ENCODE data around the gene GUCD1. TPM values are rescaled to one million over a fixed set of nuclear protein-coding genes. Genes with fewer than 3 reads are reported as not detected.

The GUCD1 gene
- total RNA-seq, 2 donors from 2014 or later: 96.4 to 98.2 TPM

DNA sequence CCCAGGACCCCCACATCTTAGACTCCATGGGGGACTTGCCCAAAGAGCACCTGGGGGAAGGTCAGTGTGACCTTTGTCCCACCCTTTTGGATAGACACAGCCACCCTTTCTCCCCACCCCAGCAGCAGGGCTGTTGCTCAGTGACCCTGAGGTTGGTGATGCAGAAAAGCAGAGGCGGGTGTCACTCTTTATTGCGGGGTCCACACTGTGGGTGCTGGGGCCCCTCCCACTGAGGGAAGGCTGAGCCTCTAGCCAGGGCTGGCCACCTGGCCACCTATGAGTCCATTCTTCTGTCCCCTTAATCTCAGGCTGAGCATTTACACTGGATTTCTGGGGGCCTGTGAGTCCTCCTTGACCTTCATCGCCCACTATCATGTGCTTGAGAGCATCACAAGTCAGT, 30.5 kb upstream of the GUCD1 start:
- no peaks in the 10 kb centered on the region for H3K36me3 Mint-ChIP-seq (ENCODE audit: insufficient read depth in 2 of 2)
- H3K9me3 Mint-ChIP-seq: no peaks in the 10 kb centered on the region
- no peaks in the 10 kb centered on the region for H3K27me3 Mint-ChIP-seq (ENCODE audit: low read depth)
- ATAC-seq (replicated peaks in 1 of 2): no peak
- H3K4me3 Mint-ChIP-seq: no peak overlapping the region
- no peaks in the 10 kb centered on the region for H3K4me1 Mint-ChIP-seq (ENCODE audit: low read depth)
- H3K27ac Mint-ChIP-seq: no peak overlapping the region
- no peak for DNase-seq

GRCh38 chr22:24584871-24585411, 30.0 kb upstream of the GUCD1 start:
- DNase-seq: no peak

GRCh38 chr22:24584166-24584790, 29.3 kb upstream of the GUCD1 start:
- ATAC-seq (replicated peaks in 1 of 2) (no peak), DNase-seq (no peak)
- H3K9me3 Mint-ChIP-seq: no peaks in the 10 kb centered on the region
- no peaks in the 10 kb centered on the region for H3K36me3 Mint-ChIP-seq (ENCODE audit: insufficient read depth in 2 of 2)
- H3K27ac Mint-ChIP-seq: no peak overlapping the region
- no peak overlapping the region for H3K4me3 Mint-ChIP-seq
- H3K27me3 Mint-ChIP-seq (ENCODE audit: low read depth): no peaks in the 10 kb centered on the region
- no peaks in the 10 kb centered on the region for H3K4me1 Mint-ChIP-seq (ENCODE audit: low read depth)

More at GRCh38 chr22:24584871-24585411, 30.0 kb upstream of the GUCD1 start:
- Mint-ChIP-seq H3K4me1 (ENCODE audit: low read depth) (no peaks in the 10 kb centered on the region), H3K4me3 (no peak overlapping the region), H3K27ac (no peak overlapping the region), H3K36me3 (ENCODE audit: insufficient read depth in 2 of 2) (no peaks in the 10 kb centered on the region), H3K9me3 (no peaks in the 10 kb centered on the region), H3K27me3 (ENCODE audit: low read depth) (no peaks in the 10 kb centered on the region)
- no peak for ATAC-seq (replicated peaks in 1 of 2)

DNA sequence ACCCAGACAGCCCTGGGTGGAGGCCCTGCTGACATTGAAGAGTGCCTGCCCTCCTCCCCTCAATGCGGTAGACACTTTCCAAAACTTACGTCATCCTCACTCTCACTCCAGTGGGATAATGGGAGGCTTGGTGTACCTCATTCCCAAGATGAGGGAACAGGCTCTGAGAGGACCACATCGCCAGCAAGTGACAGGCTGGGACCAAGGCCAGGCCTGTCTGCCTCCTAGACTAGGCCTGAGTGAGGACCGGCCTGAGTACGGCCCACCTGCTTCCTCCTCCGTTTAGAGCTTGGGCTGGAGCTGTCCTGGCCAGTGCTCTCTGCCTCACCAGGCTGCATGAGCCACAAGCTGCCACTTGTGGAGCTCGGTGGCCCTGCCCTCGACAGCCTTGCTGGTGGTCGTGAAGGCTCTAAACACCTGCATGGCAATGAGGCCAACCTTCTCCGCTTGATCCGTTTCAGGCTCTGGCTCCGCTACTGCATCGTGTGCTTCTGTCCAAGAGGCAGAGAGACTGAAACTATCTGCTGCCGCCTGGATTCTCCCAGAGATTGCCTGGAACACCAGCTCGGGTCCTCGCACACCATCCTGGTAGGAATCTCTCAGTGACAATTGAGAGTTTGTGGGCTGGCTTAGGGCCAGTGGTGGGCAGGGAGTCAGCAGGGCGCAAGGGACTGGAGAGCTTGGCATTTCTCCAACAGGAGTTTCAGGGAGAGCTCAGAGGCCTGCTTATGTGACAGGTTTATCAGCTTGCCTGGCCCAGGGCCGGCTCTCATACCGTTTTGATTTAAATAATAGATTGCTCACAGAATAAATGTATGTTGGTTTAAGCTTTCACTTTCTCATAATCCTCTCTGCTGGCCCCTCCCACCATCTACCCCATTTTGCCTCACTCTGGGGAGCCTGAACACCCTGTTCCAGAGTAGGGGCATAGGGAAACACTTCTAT, 28.6 kb upstream of the GUCD1 start:
- H3K9me3 Mint-ChIP-seq: no peaks in the 10 kb centered on the region
- no peaks in the 10 kb centered on the region for H3K4me1 Mint-ChIP-seq (ENCODE audit: low read depth)
- H3K36me3 Mint-ChIP-seq (ENCODE audit: insufficient read depth in 2 of 2): no peaks in the 10 kb centered on the region
- no peak overlapping the region for H3K27ac Mint-ChIP-seq
- no peak overlapping the region for H3K4me3 Mint-ChIP-seq
- ATAC-seq (replicated peaks in 1 of 2) (no peak), DNase-seq (no peak)
- H3K27me3 Mint-ChIP-seq (ENCODE audit: low read depth): no peaks in the 10 kb centered on the region

- ATAC-seq (replicated peaks in 1 of 2) (no peak), DNase-seq (no peak)
- Mint-ChIP-seq H3K4me1 (ENCODE audit: low read depth) (no peaks in the 10 kb centered on the region), H3K27ac (no peak overlapping the region), H3K4me3 (no peak overlapping the region), H3K9me3 (no peaks in the 10 kb centered on the region), H3K27me3 (ENCODE audit: low read depth) (no peaks in the 10 kb centered on the region), H3K36me3 (ENCODE audit: insufficient read depth in 2 of 2) (no peaks in the 10 kb centered on the region)
Observed at GRCh38 chr22:24582056-24582814, 27.3 kb upstream of the GUCD1 start.

GRCh38 chr22:24580276-24580675, 25.3 kb upstream of the GUCD1 start:
- Mint-ChIP-seq H3K27me3 (ENCODE audit: low read depth) (no peaks in the 10 kb centered on the region), H3K36me3 (ENCODE audit: insufficient read depth in 2 of 2) (peaks cover 1 to 8% of the 10 kb centered on the region in 2 donors), H3K9me3 (no peaks in the 10 kb centered on the region), H3K4me1 (ENCODE audit: low read depth) (no peaks in the 10 kb centered on the region), H3K27ac (no peak overlapping the region), H3K4me3 (no peak overlapping the region)
- ATAC-seq (replicated peaks in 1 of 2): no peak
- DNase-seq: no peak

DNA sequence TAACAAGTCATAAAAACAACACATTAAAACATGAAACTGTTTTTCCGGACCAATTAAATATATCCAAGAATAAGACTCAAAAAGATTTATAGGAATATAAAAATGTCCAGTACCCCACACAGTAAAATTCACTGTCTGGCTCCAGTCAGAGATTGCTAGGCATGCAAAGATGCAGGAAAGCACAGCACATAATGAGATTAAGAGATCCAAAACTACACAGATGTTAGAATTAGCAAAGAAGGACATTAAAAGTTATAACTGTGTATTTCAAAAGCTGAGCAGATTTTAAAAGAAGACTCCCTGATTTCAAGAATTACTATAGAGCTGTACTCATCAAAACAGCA, 24.3 kb upstream of the GUCD1 start:
- Mint-ChIP-seq H3K27ac (no peak overlapping the region), H3K9me3 (no peaks in the 10 kb centered on the region), H3K4me3 (no peak overlapping the region), H3K36me3 (ENCODE audit: insufficient read depth in 2 of 2) (peaks cover 1 to 17% of the 10 kb centered on the region in 2 donors), H3K4me1 (ENCODE audit: low read depth) (no peaks in the 10 kb centered on the region), H3K27me3 (ENCODE audit: low read depth) (no peaks in the 10 kb centered on the region)
- DNase-seq (no peak), ATAC-seq (replicated peaks in 1 of 2) (no peak)

DNA sequence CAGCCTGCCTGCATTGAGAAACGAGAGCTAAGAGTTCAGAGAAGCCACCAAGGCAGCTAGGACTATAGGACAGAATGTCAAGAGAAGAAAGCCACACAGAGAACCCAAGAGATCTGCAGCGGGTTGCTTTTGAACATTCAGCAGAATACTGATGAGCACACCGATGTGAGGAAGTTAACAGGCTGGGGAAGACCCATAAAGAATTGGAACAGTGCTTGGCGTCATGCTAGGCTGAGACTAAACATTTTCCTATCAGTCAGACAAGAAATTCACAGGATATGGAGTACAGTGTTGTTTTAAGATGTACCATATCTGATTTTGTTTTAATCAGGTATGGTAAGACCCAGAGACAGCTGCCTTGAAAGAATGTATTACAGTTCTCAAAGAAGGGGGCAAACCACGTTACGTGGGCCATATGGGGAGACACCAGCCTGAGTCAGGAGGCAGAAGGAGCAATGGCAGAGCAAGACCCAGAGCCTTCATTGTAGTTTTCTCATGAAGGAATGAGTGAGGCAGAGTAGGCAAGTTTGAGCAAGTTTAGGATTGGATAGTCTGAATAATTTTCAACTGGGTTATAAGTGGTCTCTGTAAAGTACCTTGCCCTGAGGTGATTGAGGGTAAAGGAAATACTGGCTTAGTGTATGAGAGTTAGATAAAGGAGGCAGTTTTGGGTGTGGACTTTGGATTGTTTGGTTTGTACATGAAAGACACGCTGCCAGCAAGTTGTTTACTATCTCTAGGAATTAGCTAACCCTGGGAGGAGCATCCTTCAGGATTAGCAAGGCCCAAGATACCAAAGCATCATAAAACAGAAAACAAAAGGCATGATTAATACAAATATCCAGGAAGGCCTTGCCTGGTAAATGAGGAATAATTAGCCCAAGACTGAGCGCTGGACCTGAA, 23.7 kb upstream of the GUCD1 start:
- Mint-ChIP-seq H3K4me1 (ENCODE audit: low read depth) (no peaks in the 10 kb centered on the region), H3K9me3 (no peaks in the 10 kb centered on the region), H3K27ac (no peak overlapping the region), H3K4me3 (no peak overlapping the region), H3K36me3 (ENCODE audit: insufficient read depth in 2 of 2) (peaks cover 1 to 17% of the 10 kb centered on the region in 2 donors), H3K27me3 (ENCODE audit: low read depth) (no peaks in the 10 kb centered on the region)
- DNase-seq: no peak
- ATAC-seq (replicated peaks in 1 of 2): no peak

GRCh38 chr22:24576778-24577177, 21.8 kb upstream of the GUCD1 start:
- DNase-seq: no peak
- no peaks in the 10 kb centered on the region for H3K9me3 Mint-ChIP-seq
- no peak overlapping the region for H3K4me3 Mint-ChIP-seq
- no peaks in the 10 kb centered on the region for H3K27me3 Mint-ChIP-seq (ENCODE audit: low read depth)
- peaks cover 5 to 30% of the 10 kb centered on the region in 2 donors for H3K36me3 Mint-ChIP-seq (ENCODE audit: insufficient read depth in 2 of 2)
- no peak for ATAC-seq (replicated peaks in 1 of 2)
- H3K4me1 Mint-ChIP-seq (ENCODE audit: low read depth): no peaks in the 10 kb centered on the region
- peak overlapping the region; percentile 28 for H3K27ac Mint-ChIP-seq

DNA sequence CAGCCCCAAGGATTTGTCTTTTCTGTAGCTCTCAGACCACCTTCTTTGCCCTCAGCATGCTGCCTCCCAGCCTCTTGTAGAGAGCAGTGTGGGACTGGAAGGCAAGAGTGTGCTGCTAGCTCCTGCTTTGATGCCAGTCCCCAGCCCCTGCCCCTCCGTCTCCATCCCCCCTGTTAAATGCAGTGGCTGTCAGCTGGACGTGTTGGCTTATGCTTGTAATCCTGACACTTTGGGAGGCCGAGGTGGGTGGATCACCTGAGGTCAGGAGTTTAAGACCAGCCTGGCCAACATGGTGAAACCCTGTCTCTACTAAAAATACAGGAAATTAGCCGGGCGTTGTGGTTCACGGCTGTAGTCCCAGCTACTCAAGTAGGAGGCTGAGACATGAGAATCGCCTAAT, 16.3 kb upstream of the GUCD1 start:
- Mint-ChIP-seq H3K27me3 (ENCODE audit: low read depth) (no peaks in the 10 kb centered on the region), H3K9me3 (no peaks in the 10 kb centered on the region), H3K4me1 (ENCODE audit: low read depth) (peaks cover 6% of the 10 kb centered on the region), H3K36me3 (ENCODE audit: insufficient read depth in 2 of 2) (peaks cover 5 to 31% of the 10 kb centered on the region in 2 donors), H3K4me3 (no peak overlapping the region), H3K27ac (no peak overlapping the region)
- ATAC-seq (replicated peaks in 1 of 2): no peak
- no peak for DNase-seq

- no peak for ATAC-seq (replicated peaks in 1 of 2)
Observed at GRCh38 chr22:24567668-24568067, 12.7 kb upstream of the GUCD1 start.

DNA sequence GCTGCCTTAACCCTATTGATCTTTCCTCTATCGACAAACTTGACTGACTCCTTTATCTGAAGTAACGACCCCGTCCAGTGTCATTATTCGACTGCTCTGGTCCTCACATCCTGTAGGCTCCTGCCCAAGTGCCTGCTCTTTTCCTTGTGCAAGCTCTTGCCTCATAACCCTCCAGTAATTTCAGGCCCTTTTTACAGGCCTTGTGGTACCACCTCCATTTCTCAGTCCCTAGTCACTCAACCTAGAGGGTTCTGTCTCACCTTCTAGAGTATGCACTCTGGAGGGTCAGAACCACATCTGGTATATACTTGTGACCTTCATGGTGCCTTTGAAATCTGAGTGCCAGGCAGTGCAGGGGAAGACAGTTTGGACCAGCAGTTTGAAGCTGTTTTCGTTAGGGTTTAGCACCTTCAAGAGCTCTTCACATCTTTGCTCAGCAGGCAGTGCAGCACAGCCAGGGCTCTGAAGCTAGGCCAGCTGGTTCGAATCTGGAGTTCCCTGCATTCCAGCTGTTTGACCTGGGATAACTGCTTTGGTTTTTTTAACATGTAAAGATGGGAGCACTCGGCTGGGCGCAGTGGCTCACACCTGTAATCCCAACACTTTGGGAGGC, 12.1 kb upstream of the GUCD1 start:
- H3K27ac Mint-ChIP-seq: no peak overlapping the region

More at GRCh38 chr22:24567668-24568067, 12.7 kb upstream of the GUCD1 start:
- Mint-ChIP-seq H3K9me3 (no peaks in the 10 kb centered on the region), H3K4me3 (no peak overlapping the region), H3K27ac (no peak overlapping the region), H3K27me3 (ENCODE audit: low read depth) (no peaks in the 10 kb centered on the region), H3K36me3 (ENCODE audit: insufficient read depth in 2 of 2) (peaks cover 4 to 18% of the 10 kb centered on the region in 2 donors), H3K4me1 (ENCODE audit: low read depth) (peaks cover 30% of the 10 kb centered on the region)
- DNase-seq: no peak

More for the DNA sequence above, 12.1 kb upstream of the GUCD1 start:
- H3K4me1 Mint-ChIP-seq (ENCODE audit: low read depth): peaks cover 35% of the 10 kb centered on the region
- peaks cover 3 to 12% of the 10 kb centered on the region in 2 donors for H3K36me3 Mint-ChIP-seq (ENCODE audit: insufficient read depth in 2 of 2)
- DNase-seq (no peak), ATAC-seq (replicated peaks in 1 of 2) (no peak)
- H3K9me3 Mint-ChIP-seq: no peaks in the 10 kb centered on the region
- no peak overlapping the region for H3K4me3 Mint-ChIP-seq
- H3K27me3 Mint-ChIP-seq (ENCODE audit: low read depth): no peaks in the 10 kb centered on the region

All from activated T-cell treated with anti-CD3 and anti-CD28 coated beads, Interleukin-2, amount 50 U/mL, for 72 hours (primary cell).